Mucosa of descending colon (tissue), 3 donors: ENCODE measurements around the gene NOXRED1. TPM values are rescaled to one million over a fixed set of nuclear protein-coding genes. Genes with fewer than 3 reads are reported as not detected.
"Not testable (repeated sequence)": the region's sequence is repeated elsewhere in the genome, so short reads cannot be mapped to it uniquely, and the experiment has no call there.

Source experiments
- ATAC-seq: fragments of 200-7000 bp; cut with Tn5 transposase; one replicate; pipeline ENCODE4 v1.9.1; 2020; ENCODE audit warnings: mild to moderate bottlenecking, moderate library complexity
- DNase-seq, 3 donors: peaks; one replicate each; pipeline ENCODE4 v3.0.0-alpha.2; 2020
- H3K36me3 ChIP-seq: fragments of 200-600 bp; one replicate; pipeline ENCODE4 v1.8.0; 2021; ENCODE audit warnings: low read depth, mild to moderate bottlenecking
- H3K4me1 ChIP-seq: fragments of 200-600 bp; one replicate; pipeline ENCODE4 v1.8.0; 2021; ENCODE audit warnings: low read depth, mild to moderate bottlenecking
- H3K4me3 ChIP-seq: fragments of 200-600 bp; one replicate; pipeline ENCODE4 v1.8.0; 2021; ENCODE audit warnings: mild to moderate bottlenecking
- H3K9me3 ChIP-seq: fragments of 200-600 bp; one replicate; pipeline ENCODE4 v1.8.0; 2021; ENCODE audit warnings: mild to moderate bottlenecking
- CTCF ChIP-seq: fragments of 200-600 bp; IDR thresholded peaks from one replicate; pipeline ENCODE4 v1.8.0; 2022; ENCODE audit warnings: antibody characterized with exemption, mild to moderate bottlenecking
- intact Hi-C, 2 donors: fragments of 100-400 bp; cut with DNase I in 1 of 2; cut with micrococcal nuclease in 1 of 2; formaldehyde crosslinking; loops; one replicate each; pipeline versions ENCODE4 v1.11.0 to v1.11.1; 2022; cut with DNase I, micrococcal nuclease
- total RNA-seq, 3 donors: library from RNA; stranded (reverse); fragmentation: NEBNext Ultra II Directional in 2 of 3; extraction: Animal tissue kit (Norgen Biotek cat#: 25700) in 2 of 3; gene quantifications; one replicate each; pipeline versions ENCODE4 v1.2.1 to v1.2.4, GENCODE V29; 2021 to 2023
- donor health status: DM: no; HTN: no; CAD: no; lungs with moderate emphysema.
- donor health status: DM: no; HTN: no; CAD: no.
- donor health status: DM: no; HTN: yes; CAD: no.

Gene NOXRED1
- total RNA-seq, 3 donors from 2014 or later, result 0.82 to 1.1 (median 0.82) TPM

- no peak for TF ChIP-seq CTCF
- intact Hi-C loops, result no loop called here
- DNase-seq, result no peak
- H3K4me3 ChIP-seq, result no peak overlapping the region
- H3K4me1 ChIP-seq, result no peaks in the 10 kb centered on the region
- peaks cover 15% of the 10 kb centered on the region for H3K9me3 ChIP-seq
- ATAC-seq, result no peak
- no peaks in the 10 kb centered on the region for H3K36me3 ChIP-seq
Measured at GRCh38 chr14:77421201-77421600, 2.1 kb downstream of the NOXRED1 start.

- Histone ChIP-seq H3K36me3 (no peaks in the 10 kb centered on the region), H3K4me1 (no peaks in the 10 kb centered on the region), H3K4me3 (no peak overlapping the region), H3K9me3 (peaks cover 15% of the 10 kb centered on the region)
- no peak for ATAC-seq
- no peak for DNase-seq
- no peak for TF ChIP-seq CTCF
- intact Hi-C loops, result no loop called here
Measured at GRCh38 chr14:77416836-77417235, 6.5 kb downstream of the NOXRED1 start.

GRCh38 chr14:77416098-77416497 is 7.2 kb downstream of the NOXRED1 start:
- H3K4me1 ChIP-seq, H3K4me3 ChIP-seq, ATAC-seq, DNase-seq, H3K36me3 ChIP-seq, intact Hi-C loops: not testable (repeated sequence)
- peaks cover 15% of the 10 kb centered on the region for H3K9me3 ChIP-seq

- DNase-seq, H3K4me3 ChIP-seq, intact Hi-C loops, H3K4me1 ChIP-seq, ATAC-seq, H3K36me3 ChIP-seq: not testable (repeated sequence)
- H3K9me3 ChIP-seq, result peaks cover 15% of the 10 kb centered on the region
Measured at GRCh38 chr14:77415403-77416030, 7.8 kb downstream of the NOXRED1 start.

- Histone ChIP-seq H3K4me1 (no peaks in the 10 kb centered on the region), H3K4me3 (no peak overlapping the region), H3K9me3 (no peaks in the 10 kb centered on the region), H3K36me3 (no peaks in the 10 kb centered on the region)
- DNase-seq (peak in 1 of 3 donors; percentile 18), ATAC-seq (peak; percentile 36)
- TF ChIP-seq CTCF, result no peak
- intact Hi-C loops, result no loop called here
Measured at GRCh38 chr14:77409131-77409533, 14.2 kb downstream of the NOXRED1 start.

GRCh38 chr14:77407158-77407557 is 16.2 kb downstream of the NOXRED1 start:
- DNase-seq (no peak), ATAC-seq (no peak)
- intact Hi-C loops, result no loop called here
- H3K4me3 ChIP-seq, result no peak overlapping the region
- no peaks in the 10 kb centered on the region for H3K36me3 ChIP-seq
- TF ChIP-seq CTCF, result no peak
- H3K9me3 ChIP-seq, result no peaks in the 10 kb centered on the region
- H3K4me1 ChIP-seq, result no peaks in the 10 kb centered on the region

- intact Hi-C loops, result no loop called here
- DNase-seq (no peak), ATAC-seq (no peak)
- Histone ChIP-seq H3K4me3 (no peak overlapping the region), H3K9me3 (no peaks in the 10 kb centered on the region), H3K36me3 (no peaks in the 10 kb centered on the region), H3K4me1 (no peaks in the 10 kb centered on the region)
- no peak for TF ChIP-seq CTCF
Measured at GRCh38 chr14:77406718-77407117, 16.6 kb downstream of the NOXRED1 start.
